Skeletal muscle tissue (tissue), 4 donors: Measurements from ENCODE around the gene DHRS13. TPM values are rescaled to one million over a fixed set of nuclear protein-coding genes. Genes with fewer than 3 reads are reported as not detected.
"Not testable (repeated sequence)": the region's sequence is repeated elsewhere in the genome, so short reads cannot be mapped to it uniquely, and the experiment has no call there.

Experiments
- H3K27ac ChIP-seq: one replicate; pipeline ENCODE4 v1.7.0; 2013; ENCODE audit warnings: mild to moderate bottlenecking, low read depth, low read length, inconsistent platforms
- H3K27me3 ChIP-seq, 3 donors: one replicate each; pipeline ENCODE4 v1.7.0; 2013; ENCODE audit warnings: low read length in 3 of 3; ENCODE audit not compliant: control insufficient read depth in 3 of 3, insufficient read depth in 3 of 3
- H3K36me3 ChIP-seq, 3 donors: one replicate each; pipeline ENCODE4 v1.7.0; 2013; ENCODE audit warnings: low read length in 3 of 3; ENCODE audit not compliant: control insufficient read depth in 3 of 3, insufficient read depth in 3 of 3
- H3K4me1 ChIP-seq, 3 donors: one replicate each; pipeline ENCODE4 v1.7.0; 2013; ENCODE audit warnings: low read length in 3 of 3, mild to moderate bottlenecking in 3 of 3; ENCODE audit not compliant: control insufficient read depth in 3 of 3, insufficient read depth in 3 of 3
- H3K4me3 ChIP-seq, 3 donors: one replicate each; pipeline ENCODE4 v1.7.0; 2013; ENCODE audit warnings: low read length in 3 of 3
- H3K9ac ChIP-seq, 3 donors: one replicate each; pipeline ENCODE4 v1.7.0; 2013; ENCODE audit warnings: low read length in 3 of 3, mild to moderate bottlenecking in 3 of 3, moderate library complexity in 2 of 3, low read depth in 1 of 3
- H3K9me3 ChIP-seq, 3 donors: one replicate each; pipeline ENCODE4 v1.7.0; 2013; ENCODE audit warnings: low read length in 3 of 3; ENCODE audit not compliant: control insufficient read depth in 3 of 3
- total RNA-seq: library from RNA; depleted of rRNA; stranded (reverse); fragments of >200 nt; gene quantifications from one replicate; pipeline ENCODE4 v1.2.3, GENCODE V29; 2014
- donor health status: Osteomylitis.

Gene DHRS13
- total RNA-seq, 1 donor from 2014 or later, result 5.7 TPM

- H3K9me3 ChIP-seq, result no peaks in the 10 kb centered on the region
- H3K9ac ChIP-seq, result no peak overlapping the region
- H3K4me1 ChIP-seq, result peaks cover 41 to 53% (median 43%) of the 10 kb centered on the region in 3 donors
- H3K27ac ChIP-seq, result no peak overlapping the region
- no peaks in the 10 kb centered on the region for H3K27me3 ChIP-seq
- H3K36me3 ChIP-seq, result peaks cover 0 to 2% (median 0%) of the 10 kb centered on the region in 3 donors
- no peak overlapping the region for H3K4me3 ChIP-seq
Observed at GRCh38 chr17:28935744-28936460, 33.0 kb upstream of the DHRS13 start.

GRCh38 chr17:28934508-28934907, 31.6 kb upstream of the DHRS13 start:
- H3K36me3 ChIP-seq, H3K9me3 ChIP-seq: not testable (repeated sequence)
- H3K4me1 ChIP-seq, result peaks cover 29 to 42% (median 31%) of the 10 kb centered on the region in 3 donors

GRCh38 chr17:28929787-28930186, 26.9 kb upstream of the DHRS13 start:
- no peaks in the 10 kb centered on the region for H3K9me3 ChIP-seq
- H3K27ac ChIP-seq, result no peak overlapping the region
- no peak overlapping the region for H3K4me3 ChIP-seq
- H3K27me3 ChIP-seq, result no peaks in the 10 kb centered on the region
- H3K36me3 ChIP-seq, result peaks cover 0 to 11% (median 9%) of the 10 kb centered on the region in 3 donors
- H3K9ac ChIP-seq, result no peak overlapping the region
- peaks cover 8 to 11% (median 11%) of the 10 kb centered on the region in 3 donors for H3K4me1 ChIP-seq

More at GRCh38 chr17:28934508-28934907, 31.6 kb upstream of the DHRS13 start:
- not testable (repeated sequence) for H3K27ac ChIP-seq, H3K4me3 ChIP-seq, H3K27me3 ChIP-seq, H3K9ac ChIP-seq

- no peak overlapping the region for H3K4me3 ChIP-seq
- H3K27me3 ChIP-seq, result no peaks in the 10 kb centered on the region
- H3K36me3 ChIP-seq, result peaks cover 6 to 19% (median 16%) of the 10 kb centered on the region in 3 donors
- H3K27ac ChIP-seq, result no peak overlapping the region
- no peak overlapping the region for H3K9ac ChIP-seq
- peaks cover 8 to 11% (median 11%) of the 10 kb centered on the region in 3 donors for H3K4me1 ChIP-seq
- no peaks in the 10 kb centered on the region for H3K9me3 ChIP-seq
Observed at GRCh38 chr17:28928061-28928460, 25.2 kb upstream of the DHRS13 start.

GRCh38 chr17:28926786-28927185, 23.9 kb upstream of the DHRS13 start:
- no peaks in the 10 kb centered on the region for H3K9me3 ChIP-seq
- H3K36me3 ChIP-seq, result peaks cover 8 to 29% (median 22%) of the 10 kb centered on the region in 3 donors
- H3K9ac ChIP-seq, result no peak overlapping the region
- peaks cover 8 to 11% (median 11%) of the 10 kb centered on the region in 3 donors for H3K4me1 ChIP-seq
- no peaks in the 10 kb centered on the region for H3K27me3 ChIP-seq
- H3K27ac ChIP-seq, result peak overlapping the region; percentile 20
- H3K4me3 ChIP-seq, result no peak overlapping the region

- Histone ChIP-seq H3K36me3 (peaks cover 8 to 33% (median 26%) of the 10 kb centered on the region in 3 donors), H3K27me3 (no peaks in the 10 kb centered on the region), H3K9me3 (no peaks in the 10 kb centered on the region), H3K4me1 (peaks cover 8 to 11% (median 11%) of the 10 kb centered on the region in 3 donors), H3K4me3 (no peak overlapping the region), H3K9ac (peak overlapping the region in 1 of 3 donors; percentile 3), H3K27ac (peak overlapping the region; percentile 20)
Observed at GRCh38 chr17:28926366-28926765, 23.5 kb upstream of the DHRS13 start.

GRCh38 chr17:28925912-28926365, 23.1 kb upstream of the DHRS13 start:
- Histone ChIP-seq H3K4me1 (peaks cover 8 to 11% (median 11%) of the 10 kb centered on the region in 3 donors), H3K4me3 (no peak overlapping the region), H3K9me3 (no peaks in the 10 kb centered on the region), H3K9ac (no peak overlapping the region), H3K27ac (peak overlapping the region; percentile 4), H3K27me3 (no peaks in the 10 kb centered on the region), H3K36me3 (peaks cover 12 to 37% (median 29%) of the 10 kb centered on the region in 3 donors)

- Histone ChIP-seq H3K4me3 (no peak overlapping the region), H3K9me3 (no peaks in the 10 kb centered on the region), H3K9ac (no peak overlapping the region), H3K27me3 (no peaks in the 10 kb centered on the region), H3K36me3 (peaks cover 48 to 74% (median 63%) of the 10 kb centered on the region in 3 donors), H3K4me1 (peaks cover 8 to 14% (median 12%) of the 10 kb centered on the region in 3 donors), H3K27ac (no peak overlapping the region)
Observed at GRCh38 chr17:28920201-28920600, 17.3 kb upstream of the DHRS13 start.

GRCh38 chr17:28918295-28918694, 15.4 kb upstream of the DHRS13 start:
- H3K9me3 ChIP-seq, result no peaks in the 10 kb centered on the region
- H3K4me3 ChIP-seq, result no peak overlapping the region
- no peak overlapping the region for H3K27ac ChIP-seq
- H3K9ac ChIP-seq, result no peak overlapping the region
- H3K36me3 ChIP-seq, result peaks cover 54 to 78% (median 72%) of the 10 kb centered on the region in 3 donors
- H3K4me1 ChIP-seq, result peaks cover 8 to 14% (median 12%) of the 10 kb centered on the region in 3 donors
- no peaks in the 10 kb centered on the region for H3K27me3 ChIP-seq

- H3K9me3 ChIP-seq, result no peaks in the 10 kb centered on the region
- no peaks in the 10 kb centered on the region for H3K27me3 ChIP-seq
- peak overlapping the region in 2 of 3 donors; percentile 22 to 40 for H3K9ac ChIP-seq
- no peak overlapping the region for H3K27ac ChIP-seq
- peaks cover 8 to 14% (median 12%) of the 10 kb centered on the region in 3 donors for H3K4me1 ChIP-seq
- H3K36me3 ChIP-seq, result peaks cover 60 to 80% (median 77%) of the 10 kb centered on the region in 3 donors
- H3K4me3 ChIP-seq, result no peak overlapping the region
Observed at GRCh38 chr17:28917465-28917864, 14.6 kb upstream of the DHRS13 start.
